ENCODE measurements around the gene SUSD4.

The SUSD4 gene

DNA sequence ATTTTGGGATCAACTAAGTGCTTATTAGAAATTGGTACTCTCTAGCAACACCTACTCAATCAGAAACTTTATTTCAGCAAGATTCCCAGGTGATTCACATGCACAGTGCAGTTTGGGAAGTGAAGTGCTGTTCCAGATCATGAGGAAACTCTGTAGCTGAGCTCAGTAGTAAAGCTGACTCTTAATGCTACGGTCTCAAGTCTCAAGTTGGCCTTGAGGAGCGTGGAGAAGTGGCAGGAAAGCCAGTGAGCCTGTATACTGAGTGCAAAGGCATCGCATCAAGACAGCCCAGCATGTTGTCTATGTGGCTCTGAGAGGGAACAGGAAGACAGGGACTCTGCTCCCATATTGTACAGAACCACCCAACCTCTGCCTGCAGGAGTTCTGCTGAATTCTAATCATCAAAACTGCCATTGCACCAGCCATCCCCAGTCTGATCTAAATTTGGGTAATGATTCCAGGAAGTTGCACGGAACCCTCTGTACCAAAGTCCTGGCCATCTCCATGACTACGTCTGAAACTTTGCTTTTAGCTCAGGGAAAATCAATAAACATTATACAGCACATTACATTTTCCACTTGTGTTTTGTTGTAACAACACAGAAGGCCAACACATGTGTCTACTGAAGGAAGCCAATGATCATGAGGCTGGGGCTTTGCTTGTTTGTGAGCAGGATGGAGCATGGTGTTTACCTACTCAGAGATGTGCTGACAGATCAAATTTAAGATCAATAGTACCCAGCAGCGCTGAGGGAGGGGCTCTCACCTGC lies 115.8 kb downstream of the SUSD4 start:
- peak; percentile 33 for DNase-seq

DNA sequence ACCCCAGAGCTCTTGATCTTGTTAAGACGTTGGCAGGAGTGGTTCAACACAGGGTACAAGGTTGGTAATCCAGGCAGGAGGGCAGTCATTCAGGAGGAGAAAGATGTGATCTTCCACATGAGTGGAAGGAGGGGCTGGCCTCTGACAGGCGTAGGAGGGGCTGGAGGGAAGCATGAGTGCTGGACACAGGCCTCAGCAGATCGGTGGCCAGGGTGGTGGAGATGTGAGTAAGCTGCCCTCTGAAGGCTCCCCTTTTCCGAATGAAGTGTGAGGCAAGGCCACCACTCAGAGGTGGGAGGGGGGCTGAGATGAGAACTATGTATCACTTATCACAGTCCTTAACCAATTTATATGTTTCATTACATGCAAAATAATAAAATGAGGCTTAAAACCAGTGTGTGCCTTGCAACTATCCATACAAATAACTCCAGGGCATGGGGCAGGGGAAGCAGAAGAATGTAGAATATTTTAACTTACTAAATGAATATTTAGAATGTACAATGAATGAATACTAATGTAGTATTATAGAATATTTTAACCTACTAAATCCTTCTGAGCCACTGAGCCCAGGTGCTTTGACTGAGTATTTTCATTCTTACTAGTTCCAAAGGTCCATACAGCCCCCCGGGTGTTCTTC lies 117.4 kb downstream of the SUSD4 start:
- DNase-seq: peak; percentile 30

DNA sequence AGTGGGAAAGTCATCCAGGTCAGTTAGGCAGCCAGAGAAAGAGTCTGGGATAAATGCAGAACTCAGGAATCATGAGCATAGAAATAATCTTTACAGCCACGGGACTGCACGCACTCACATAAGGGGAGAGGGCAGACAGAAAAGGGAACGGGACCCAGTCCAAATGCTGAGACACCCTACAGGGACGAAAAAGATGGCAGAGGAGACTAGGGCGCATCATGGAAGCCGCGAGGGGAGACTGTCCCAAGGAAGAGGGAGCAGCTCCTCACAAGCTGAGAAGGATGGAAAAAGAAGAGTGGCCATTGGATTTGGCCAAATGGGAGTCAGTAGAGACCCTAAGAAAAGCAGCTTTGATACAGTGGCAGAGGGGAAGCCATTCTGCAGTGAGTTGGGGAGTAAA lies 118.0 kb downstream of the SUSD4 start:
- DNase-seq: peak; percentile 3

DNA sequence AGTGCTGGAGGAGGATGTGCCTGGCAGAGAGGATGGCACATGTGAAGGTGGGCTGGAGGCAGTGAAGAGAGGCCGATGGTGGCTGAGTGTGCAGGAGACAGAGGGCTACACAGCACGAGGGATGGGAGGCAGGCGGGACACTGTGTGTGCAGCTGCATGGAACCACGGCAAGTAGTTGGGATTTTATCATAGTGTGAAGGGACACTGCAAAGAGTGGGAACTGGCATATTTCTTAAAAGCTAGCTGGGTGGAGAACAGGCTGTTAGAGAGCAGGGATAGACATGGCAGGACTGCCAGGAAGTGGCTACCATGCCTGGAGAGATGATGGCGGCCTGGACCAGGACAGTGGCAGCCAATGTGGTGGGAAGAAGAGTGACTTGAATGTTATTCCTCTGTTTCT lies 118.6 kb downstream of the SUSD4 start:
- DNase-seq: no peak

DNA sequence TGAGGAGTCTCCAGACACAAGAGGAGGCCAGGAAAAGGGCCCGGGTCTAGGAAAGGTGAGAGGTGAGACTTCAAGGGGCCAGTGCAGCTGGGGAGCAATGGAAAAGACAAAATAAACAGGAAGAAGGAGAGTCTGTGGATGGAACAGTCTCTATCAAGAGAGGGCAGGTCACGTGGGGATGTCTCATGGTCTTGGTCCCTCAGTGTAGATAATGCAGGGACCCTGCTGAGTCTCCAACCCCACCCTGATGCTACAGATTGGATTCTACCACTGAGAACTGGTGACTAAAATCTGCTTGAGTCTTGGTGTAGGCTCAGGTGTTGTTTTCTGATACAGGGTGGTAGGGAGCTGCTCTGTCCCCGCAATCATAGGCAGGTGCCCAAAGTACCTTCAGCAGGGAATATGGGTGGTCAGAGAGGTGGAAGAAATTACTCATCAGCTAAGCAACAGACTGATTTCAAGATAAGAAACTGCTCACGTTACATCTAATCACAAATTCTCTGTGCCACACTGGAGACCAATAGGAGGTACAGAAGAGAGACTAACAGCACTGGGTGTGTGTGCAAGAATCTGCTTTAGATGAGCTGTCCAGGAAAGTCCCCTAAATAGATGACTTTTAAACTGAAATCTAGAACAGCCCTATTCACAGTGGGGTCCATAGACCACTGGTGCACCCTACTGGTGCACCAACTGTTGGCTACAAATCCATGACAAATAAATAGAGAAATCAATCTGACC lies 119.4 kb downstream of the SUSD4 start:
- peak; percentile 35 for DNase-seq

DNA sequence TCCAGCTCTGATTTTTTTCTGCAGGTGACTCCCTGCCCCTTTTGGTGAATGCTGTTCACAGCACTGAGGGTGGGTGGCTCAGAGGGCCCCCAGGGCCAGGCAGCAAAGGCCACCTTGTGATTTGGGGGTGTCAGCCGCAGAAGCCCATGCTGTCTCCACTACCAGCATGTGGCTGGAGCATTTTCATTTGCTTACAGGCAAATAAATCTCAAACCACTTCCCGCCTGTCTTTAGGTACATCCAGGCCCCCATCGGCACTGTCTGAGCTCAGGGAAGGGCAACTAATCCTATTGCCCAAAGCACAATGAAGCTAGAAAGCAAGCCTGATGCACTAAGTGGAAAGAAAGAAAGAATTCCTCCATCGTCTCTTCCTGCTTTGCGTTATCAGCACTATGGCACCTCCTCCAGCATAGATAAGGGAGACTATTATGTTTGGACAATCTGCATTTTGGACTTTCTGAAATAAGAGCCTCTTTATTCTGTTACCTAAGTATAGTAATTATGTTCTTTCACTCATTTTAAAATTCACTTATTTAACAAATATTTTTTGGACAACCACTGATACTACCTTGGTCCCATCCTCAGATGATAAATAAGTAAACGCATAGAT lies 120.4 kb downstream of the SUSD4 start:
- DNase-seq: peak; percentile 22

DNA sequence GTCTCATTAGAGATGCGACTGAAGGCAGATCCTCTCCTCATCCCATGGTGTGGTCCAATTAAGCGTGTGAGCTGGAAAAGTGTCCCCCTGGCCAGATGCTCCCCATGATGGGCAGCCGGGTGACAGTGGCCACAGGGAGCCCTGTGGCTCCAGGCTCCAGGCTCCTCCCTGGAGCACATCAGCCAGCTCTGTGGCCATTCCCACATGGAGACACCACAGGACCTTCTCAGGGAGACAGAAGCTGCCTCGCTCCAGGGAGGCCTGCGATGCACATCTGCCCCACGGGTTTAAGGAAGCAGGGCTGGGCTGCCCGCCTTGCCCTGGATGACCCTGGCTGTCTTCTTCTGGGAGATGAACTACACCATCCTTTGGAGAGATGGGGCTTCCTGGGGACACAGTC lies 121.0 kb downstream of the SUSD4 start:
- DNase-seq: peak; percentile 45

DNA sequence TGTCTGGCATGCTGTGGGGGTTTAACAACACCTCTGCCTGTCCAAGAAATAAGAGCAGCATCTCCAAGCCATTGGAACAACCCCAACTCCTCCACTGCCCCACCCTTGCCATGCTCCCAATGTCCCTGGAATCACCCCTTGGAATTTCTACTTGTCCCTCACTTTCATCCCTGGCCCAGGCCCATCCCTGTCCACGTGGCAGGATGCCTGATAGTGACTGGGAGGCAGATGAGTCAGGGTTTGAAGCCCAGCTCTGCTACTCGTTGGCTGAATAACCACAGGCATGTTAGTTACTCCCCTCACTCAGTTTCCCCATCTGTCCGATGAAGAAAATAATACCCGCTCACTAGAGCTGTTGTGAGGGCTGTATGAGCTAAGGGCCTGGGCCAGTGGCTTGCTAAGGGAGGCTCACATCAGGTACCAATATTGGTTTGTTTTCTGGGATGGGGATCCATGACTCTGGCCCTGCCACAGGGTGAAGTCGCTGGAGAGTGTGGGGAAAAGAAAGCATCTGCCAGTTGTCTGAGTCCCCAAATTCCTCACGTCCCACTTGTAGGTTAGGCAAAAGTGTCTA lies 121.5 kb downstream of the SUSD4 start:
- DNase-seq: peak; percentile 48

DNA sequence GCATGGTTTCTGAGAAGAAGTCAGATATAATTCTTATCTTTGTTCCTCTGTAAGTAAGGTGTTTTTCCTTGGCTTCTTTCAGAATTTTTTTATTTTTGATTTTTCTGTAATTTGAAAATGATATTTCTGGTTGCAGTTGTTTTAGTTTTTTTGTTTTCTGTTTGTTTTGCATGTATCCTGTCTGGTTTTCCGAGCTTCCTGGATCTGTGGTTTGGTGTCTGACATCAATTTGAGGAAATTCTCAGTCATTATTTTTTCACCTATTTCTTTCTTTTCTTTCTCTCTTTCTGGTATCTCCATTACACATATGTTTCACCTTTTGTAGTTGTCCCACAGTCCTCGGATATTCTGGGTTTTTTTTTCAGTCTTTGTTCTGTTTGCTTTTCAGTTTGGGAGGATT lies 123.9 kb downstream of the SUSD4 start:
- DNase-seq: no peak

DNA sequence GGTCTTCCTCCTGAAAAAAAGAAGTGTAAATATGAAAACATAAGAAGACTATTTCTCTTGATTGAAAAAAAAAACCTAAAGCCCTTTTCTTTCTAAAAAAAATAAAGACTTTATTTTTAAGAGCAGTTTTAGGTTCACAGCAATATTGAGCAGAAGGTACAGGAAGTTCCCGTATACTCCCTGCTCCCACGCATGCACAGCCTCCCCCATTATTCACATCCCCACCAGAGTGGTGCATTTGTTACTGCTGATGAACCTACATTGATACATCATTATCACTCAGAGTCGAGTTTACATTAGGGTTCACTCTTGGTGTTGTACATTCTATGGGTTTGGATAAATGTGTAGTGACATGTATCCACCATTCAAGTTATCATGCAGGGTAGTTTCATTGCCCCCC lies 128.9 kb downstream of the SUSD4 start:
- DNase-seq: no peak

DNA sequence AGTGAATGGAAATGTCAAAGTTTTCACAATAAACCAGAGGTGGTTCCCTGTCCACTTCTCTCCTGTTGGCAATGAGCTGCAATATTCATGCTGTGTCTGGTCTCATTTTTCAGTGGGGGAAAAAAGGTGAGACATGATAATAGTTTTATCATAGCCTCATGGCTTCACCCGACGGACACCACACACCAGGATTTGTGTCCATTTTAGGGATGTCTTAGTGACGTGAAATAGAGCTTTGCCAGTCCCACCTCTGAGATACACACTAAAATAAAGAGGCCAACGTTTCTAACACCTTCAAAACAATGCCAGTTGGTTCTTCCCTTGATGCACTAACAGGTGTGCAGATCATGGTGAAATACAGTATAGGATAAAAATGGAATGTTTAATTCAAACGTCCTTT lies 129.4 kb downstream of the SUSD4 start:
- DNase-seq: no peak

DNA sequence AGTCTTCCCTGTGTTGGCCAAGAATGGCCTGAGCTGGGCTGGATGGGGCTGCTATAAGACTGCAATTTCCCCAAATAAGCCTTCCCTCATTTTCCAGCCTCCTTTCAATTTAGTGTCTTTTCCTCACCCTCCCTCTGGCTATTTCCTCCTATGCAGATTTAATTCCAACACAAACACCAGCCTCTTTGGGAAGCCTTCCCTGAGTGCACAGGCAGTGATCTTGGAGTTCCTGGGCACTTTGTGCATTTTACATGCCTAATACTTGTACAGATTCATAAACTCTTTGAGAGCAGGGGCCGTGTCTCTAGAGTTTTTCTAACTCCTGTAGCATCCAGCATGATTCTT lies 129.8 kb downstream of the SUSD4 start:
- no peak for DNase-seq

DNA sequence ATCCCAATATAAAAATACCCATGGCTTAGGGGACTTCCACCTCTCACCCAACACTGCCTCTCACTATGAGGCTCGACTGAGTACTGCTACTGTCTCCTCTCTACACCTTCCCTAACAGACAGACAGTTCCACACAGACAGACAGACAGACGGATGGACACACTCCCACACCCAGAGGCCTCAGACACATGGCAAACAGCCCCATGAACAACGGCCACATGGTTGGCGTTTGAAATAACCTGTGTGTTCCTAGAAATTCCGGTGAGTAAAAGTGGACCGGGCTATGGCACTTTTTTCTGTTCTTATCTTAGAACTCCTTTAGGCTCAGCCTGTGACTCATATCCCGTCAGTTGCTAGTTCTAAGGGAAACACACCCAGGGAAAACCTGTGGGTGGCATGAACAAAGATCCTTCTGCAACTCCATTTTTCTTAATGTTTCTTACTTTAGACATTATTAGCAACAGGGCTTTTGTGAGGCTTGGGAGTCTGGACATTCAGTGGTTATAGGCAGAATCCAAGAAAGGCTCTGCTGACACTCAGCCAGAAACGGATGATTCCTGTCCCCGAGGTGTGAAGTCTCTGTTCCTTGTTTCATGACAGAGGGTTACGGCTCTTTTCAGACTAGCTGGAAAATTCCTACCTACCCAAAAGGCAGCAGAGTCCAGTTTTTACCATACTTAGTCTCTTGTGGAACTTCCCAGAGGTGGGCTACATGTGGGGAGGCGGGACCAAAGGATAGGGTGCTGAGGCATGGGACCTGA lies 130.4 kb downstream of the SUSD4 start:
- peak; percentile 82 for DNase-seq

DNA sequence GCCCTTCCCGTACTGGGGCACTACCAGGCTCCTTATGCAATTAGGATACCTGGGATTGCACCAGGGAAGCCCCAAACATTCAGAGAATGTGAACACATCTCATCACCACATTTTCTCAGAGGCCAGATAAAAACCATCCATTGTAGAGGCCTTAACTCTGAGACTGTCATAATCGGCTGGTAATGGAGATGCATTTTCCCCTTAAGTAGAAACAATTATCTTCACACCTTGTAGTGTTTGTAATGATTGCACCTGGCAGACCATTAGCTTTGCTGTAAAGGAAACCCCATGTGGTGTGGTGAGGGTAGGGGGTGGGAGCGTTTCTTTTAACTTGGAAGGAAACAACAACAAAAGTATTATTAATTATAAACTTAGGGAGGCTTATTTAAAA lies 131.0 kb downstream of the SUSD4 start:
- peak; percentile 24 for DNase-seq

DNA sequence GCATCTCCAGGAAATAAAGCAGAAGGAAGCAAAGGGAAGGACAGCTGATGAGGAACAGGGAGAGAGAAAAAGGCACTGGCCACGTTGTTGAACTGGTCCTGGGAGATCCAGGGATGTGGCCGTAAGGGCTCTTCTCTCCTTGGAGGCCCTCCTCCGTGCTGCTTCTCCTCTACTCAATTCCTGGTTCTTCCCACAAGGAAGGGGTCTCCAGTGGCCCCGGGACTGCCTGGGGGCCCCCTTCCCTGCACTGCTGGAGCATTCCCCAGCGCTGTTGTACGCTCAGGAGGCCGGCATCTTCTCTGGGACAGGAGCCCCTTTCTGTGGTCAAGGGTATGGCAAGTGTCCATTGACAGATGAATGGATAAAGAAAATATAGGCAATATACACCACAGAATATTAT lies 132.4 kb downstream of the SUSD4 start:
- peak; percentile 30 for DNase-seq

DNA sequence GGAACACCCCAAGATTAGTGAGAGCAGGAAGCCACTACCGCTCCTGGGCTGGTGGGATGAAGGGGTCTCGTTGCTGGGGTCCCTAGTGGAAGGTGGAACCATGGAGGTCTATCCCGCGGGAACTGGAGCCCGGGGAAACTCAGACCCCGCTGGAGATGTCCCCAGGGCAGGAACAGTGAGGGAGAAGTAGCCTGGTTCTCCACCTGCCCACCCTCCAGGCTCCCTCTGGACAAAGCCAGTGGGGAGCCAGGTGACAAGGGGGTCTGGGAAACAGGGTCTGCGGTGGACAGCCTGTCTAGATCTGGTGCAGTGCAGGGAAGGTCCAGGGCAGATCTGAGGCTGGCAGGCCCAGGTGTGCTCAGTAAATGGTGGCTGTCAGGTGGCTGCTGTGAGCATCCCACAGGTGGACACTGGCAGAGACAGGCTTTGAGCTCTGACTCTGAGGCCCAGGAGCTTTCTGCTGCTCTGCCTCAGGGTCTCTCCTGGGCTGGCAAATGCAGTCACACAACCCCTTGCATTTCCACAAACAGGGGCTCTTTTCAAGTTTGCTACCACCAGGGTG lies 132.9 kb downstream of the SUSD4 start:
- DNase-seq: peak; percentile 37

DNA sequence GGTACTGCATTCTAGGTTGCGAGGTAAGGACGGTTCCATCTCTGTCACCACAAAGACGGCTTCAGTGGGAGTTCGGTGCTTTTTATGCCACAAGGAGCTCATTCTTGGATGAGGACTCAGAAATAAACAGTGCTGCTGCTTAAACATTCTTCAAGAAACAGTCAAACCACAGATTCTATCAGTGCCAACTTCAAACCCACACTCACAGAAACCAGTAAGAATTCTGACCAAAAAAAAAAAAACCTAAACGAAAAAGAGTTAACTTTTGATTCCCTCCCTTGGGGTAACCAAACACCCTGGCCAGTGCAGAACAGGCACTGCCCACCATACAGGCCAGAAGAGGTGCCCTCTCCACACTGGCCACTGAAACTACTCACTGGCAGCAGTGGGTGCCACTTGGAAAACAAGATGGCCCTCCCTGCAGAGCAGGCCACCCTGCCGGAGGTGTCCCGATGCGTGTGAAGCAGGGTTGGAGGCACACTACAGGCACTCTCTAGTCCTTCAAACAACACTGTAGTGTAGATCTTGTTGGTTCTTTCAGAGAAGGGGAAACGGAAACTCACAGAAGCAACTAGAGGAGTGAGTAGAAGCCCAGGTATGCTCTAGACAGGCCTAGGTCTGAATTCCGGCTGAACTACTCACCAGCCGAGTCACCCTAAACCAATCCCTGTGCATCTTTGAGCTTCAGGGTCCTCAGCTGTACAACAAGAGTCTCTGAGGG lies 133.7 kb downstream of the SUSD4 start:
- DNase-seq: peak; percentile 91

DNA sequence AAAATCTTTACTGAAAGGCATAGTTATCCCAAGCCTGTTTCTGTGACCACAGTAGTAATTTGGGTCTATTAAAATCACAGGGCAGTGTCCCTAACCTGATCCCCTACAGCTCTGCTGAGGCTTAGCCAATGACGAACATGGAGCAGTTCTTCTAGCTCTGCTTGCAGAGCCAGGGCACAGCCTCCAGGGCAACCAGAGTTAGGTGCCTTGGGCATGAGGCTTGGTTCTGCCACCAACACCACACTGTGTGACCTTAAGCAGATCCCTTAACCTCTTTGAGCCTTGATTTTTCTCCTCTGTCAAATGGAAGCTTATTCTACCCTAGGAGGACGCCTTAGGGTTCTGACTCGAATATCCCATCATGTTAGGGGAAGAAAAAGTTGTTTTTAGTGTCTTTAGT lies 134.2 kb downstream of the SUSD4 start:
- no peak for DNase-seq

DNA sequence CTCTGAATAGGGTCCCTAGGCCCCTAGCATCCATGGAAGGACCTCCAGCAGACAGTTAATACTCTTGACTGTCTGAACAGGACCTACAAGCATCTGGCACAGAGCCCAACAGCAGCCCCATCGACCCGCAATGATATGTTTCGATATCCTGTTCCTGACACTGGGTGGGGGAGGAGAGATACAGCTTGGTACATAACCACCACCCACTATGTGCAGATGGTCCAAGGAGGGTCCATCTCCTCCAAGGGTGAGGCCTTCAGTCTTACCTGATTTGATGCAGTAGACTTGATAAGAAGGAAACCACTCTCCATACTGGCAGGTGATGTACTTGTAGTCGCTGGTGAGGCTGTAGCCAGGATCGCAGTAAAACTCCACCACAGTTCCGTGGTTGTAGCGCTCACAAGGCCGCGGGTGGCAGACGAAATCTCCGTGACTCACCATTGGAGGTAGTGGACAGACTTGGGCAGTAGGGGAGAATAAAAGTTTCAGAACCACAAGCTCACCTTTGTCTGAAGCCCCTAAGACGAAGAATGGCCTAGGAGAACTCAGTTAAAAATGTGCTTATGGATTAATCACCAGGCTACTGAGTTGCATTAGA lies 134.9 kb downstream of the SUSD4 start:
- DNase-seq: peak; percentile 25

DNA sequence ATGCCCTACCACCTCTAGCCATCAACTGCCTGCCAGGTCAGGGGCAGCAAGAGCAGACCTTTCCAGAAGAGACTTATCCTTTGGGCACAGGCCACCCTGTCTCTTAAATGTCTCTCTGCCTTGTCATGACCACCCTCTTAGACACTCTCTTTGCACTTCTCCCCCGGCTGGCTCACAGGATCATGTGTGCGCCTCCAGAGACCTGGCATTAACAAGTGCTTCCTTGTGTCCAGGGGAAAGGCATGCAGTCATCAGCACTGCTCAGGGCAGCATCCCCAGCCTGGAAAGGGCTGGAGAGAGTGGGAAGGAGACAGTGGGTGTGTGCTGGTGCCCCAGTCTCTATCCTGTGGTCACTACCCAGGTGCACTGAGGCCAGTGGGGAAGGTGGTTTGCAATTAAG lies 135.8 kb downstream of the SUSD4 start:
- peak; percentile 54 for DNase-seq

Data from islet precursor cell (in vitro differentiated cells).